NCI-H82 treated with DMSO at 0.1 percent for 48 hours (cell line): Measurements from ENCODE around the gene GBX1.

Experiments used
- DNase-seq: peaks from one replicate; lab custom pipeline; 2025; ENCODE audit not compliant: unreplicated experiment; lab: John Stamatoyannopoulos, UW

GBX1 gene

GRCh38 chr7:151116603-151117440, 50.7 kb downstream of the GBX1 start:
- DNase-seq, result no peak

- no peak for DNase-seq
These were observed 51.6 kb downstream of the GBX1 start for GRCh38 chr7:151115836-151116418.

DNA sequence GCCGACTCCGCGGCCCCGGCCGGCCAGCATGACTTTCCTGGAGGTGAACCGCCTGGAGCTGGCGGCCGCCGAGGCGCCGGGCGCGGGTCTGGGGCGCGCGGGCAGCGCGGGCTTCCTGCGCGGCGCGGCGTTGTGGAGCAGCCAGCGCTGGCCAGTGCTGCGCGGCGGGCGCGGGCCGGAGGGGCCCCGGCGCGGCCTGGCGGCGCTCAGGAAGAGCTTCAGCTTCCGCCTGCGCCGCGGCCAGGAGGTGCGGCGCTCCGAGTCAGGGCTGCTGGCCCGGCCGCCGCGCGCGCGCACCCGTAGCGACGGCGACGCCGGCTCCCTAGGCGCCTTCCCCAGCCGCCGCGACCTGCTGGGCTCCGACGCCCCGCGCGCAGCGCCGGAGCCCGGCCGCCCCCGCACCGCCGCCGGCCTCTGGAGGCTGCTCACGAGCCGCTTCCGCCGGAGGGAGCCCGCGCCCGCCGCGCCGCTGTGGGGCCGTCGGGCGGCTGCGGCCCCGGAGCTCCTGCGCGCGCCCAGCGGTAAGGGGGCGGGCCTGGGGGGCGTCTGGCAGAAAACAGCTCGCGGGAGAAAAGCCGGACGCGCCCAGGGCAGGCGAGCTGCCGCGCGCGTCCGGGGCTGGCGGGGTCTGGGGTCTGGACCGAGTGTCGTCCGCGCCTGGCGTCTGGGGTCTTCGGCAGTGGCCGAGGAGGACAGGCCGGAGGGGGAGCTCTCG, 52.2 kb downstream of the GBX1 start:
- DNase-seq, result no peak

- DNase-seq, result no peak
These were observed 53.1 kb downstream of the GBX1 start for GRCh38 chr7:151114151-151115090.

- no peak for DNase-seq
These were observed 53.9 kb downstream of the GBX1 start for GRCh38 chr7:151113344-151114150.

DNA sequence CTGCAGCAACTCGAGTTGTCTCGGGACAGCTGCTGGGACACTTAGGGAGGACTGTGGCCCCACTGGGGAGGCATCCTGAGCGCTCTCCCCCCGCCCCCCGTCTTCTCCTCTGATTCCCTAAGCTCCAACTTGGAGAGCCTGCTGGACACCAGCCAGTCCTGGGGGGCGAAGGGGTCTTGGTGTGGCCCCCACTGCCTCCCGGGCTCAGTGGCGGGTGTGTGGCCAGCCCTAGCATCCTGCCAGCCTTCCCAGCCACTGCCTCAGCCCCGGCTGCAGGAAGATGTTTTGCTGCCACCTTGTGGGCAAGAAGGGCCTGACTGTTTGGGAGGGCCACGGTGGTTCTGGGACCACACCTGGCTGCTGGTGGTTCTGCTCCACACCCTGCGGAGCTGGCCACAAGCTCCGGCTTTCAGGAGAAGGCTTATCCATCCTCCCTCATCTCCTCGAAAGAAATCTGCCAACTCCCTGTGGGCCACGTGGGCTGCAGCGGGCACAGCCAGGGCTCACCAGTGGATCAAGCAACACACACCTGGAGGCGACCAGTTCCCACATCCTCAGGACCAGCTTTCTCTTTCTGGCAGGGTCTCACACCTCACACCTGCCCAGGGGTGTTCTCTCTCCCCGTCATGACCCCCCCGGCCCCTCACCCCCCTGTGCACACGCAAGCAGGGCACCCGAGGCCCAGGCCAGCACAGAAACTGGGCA, 56.4 kb downstream of the GBX1 start:
- DNase-seq, result no peak

DNA sequence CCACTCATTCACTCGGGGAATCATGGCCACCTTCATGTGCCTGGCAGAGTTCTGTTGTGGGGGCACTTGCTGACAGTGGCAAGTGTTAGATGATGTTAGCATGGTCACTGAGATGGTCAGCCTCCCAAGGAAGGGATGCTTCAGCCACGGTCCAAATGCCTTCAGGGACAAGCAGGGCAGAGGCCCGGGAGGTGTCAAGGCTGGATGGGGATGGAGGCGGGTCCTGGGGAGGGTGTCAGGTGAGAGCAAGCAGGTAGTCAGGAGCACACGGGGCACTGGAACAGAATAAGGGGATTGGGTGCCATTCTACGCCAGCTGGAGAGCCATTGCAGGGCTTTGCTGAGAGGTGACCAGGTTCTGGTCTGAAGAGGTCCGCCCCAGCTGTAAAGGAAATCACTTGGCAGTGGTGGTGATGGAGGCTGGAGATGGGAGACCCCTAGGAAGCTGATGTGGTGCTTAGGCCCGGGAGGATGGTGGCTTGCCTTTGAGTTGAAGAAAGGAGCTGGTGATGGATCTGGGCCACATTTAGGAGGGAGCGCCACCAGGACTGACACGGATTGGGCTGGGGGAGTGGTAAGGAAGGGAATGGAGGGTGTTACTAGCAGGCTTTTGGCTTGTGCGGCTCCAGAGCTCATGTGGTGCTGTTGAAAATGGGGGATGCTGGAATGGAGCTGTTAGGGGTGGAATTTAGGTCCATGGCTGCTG, 57.1 kb downstream of the GBX1 start:
- DNase-seq, result no peak

- no peak for DNase-seq
These were observed 58.1 kb downstream of the GBX1 start for GRCh38 chr7:151109094-151110048.

DNA sequence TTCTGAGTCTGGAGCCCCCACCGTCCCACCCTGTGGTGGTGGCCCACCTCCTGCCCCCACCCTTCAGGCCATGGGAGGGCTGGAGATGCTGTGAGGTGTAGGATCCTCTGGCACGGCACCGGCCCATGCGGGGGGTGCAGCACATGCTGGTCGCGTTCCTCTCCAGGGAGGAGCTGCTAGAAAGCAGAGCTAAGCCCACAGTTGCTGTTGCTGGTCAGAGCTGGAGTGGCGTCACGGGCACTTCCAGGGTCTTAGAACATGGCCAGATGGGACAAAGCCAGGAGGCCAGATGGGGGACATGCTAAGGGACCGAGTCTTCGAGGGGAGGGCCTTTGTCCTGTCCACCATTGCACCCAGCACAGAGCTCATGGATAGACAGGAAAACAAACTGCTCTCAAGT, 59.6 kb downstream of the GBX1 start:
- DNase-seq, result no peak

GRCh38 chr7:151104411-151105235, 62.9 kb downstream of the GBX1 start:
- DNase-seq, result no peak

DNA sequence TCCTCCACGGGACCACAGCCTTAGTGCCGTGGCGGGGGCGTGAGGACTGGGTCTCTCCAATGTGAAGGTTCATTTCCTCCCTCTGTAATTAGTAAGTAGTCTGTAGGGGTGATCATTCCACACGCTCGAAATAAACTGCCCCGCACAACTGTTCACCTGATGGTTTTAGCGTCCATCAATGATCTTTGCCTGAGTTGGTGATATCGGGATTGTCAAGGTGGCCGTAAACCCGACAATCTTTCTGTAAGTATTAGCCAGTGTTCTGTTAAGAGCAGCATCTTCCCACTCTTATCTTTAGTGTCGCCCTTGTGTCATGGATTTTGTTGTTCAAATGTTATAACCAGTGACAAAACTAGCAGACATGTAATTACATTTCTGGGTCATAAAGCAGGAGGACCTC, 63.5 kb downstream of the GBX1 start:
- no peak for DNase-seq

GRCh38 chr7:151102991-151103390, 64.5 kb downstream of the GBX1 start:
- no peak for DNase-seq

DNA sequence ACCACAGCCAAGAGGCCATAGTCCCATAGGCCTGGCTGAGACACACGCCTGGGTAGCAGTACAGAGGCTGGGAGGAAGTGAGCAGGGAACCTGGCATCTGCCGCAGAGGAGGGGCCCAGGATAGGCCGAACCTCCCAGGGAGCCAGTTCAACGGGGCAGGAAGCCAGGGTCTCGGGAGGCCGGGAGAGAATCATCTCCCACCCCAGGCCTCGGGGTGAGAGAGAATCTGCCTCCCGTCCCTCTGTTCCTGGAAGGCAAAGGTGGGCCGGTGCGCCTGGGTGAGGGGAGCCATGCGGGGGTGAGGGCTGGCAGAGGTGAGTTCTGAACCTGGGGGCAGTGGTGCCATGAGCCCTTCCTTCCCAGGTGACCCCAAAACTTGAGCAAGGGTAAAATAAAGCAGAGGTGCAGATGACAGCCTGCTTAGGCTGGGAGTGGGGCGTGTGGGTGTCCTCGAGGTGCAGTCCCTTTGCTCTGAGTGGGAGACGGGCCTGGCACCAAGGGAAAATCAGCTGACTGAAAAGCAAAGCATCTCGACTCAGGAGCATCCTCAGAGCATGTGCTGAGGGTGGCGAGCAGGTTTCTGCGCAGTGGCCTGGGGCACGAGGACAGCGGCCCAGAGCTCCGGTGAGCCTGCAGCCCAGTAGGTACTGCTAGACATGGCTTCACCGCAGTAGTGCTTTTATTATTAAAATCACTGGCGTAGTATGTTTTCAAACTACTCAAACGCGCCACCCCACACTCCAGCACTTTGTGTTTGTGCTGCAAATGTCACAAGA, 65.7 kb downstream of the GBX1 start:
- DNase-seq, result no peak

GRCh38 chr7:151100921-151101320, 66.6 kb downstream of the GBX1 start:
- no peak for DNase-seq

DNA sequence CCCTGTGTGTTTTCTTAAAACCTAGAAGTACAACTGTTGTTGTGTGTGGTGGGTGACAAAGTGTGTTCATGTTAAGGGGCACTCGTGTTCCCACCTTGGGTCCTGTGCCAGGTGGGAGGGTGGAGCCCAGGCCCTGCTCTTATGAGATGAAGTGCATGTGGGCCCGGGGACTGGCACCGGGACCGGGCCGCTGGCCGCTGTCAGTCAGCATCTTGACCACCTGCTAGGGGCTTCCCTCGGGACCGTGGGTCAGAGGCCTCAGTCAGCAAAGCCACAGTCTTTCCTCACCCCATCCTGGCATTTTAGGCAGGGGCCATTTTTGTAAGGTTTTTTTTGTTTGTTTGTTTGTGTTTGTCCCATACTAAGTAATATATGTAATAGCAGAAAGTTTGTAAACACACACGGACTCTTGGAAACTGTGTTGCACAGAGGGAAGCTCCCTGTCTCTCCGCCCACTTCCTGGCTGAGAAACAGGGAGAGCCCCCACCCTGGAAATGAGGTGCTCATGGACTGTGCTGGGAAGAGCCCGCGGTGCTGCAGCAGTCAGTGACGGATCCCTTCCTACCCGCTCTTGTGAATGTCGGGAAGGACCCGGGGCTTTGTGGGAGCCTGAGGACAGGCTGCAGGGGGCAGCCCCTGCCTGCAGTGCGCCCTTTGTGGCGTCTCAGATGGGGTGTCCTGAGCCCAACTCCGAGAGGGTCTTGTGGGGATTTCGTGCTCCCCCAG, 67.8 kb downstream of the GBX1 start:
- no peak for DNase-seq
